BJ (cell line): ENCODE results near the gene BPI. TPM values are rescaled to one million over a fixed set of nuclear protein-coding genes. Genes with fewer than 3 reads are reported as not detected.

Experiments
- CTCF ChIA-PET: fragments of 350-600 bp; formaldehyde crosslinking; extraction: SDS; loops from one replicate; lab custom pipeline; 2021; ENCODE audit warnings: antibody characterized with exemption, inconsistent platforms; lab: Yijun Ruan, JAX
- POLR2A ChIA-PET: fragments of 300-600 bp; sonication (Branson Sonifier 250); formaldehyde crosslinking; extraction: SDS; loops from one replicate; lab custom pipeline; 2021; ENCODE audit warnings: antibody characterized with exemption; lab: Charles Lee
- DNase-seq: peaks from one replicate; pipeline ENCODE4 v3.0.0-alpha.2; 2011; ENCODE audit warnings: low read depth
- H3K27me3 ChIP-seq: 2 replicates; pipeline ENCODE4 v1.6.0; 2011; ENCODE audit warnings: low read length; ENCODE audit not compliant: control insufficient read depth, insufficient read depth
- H3K36me3 ChIP-seq: 2 replicates; pipeline ENCODE4 v1.5.1; 2011; ENCODE audit warnings: low read length; ENCODE audit not compliant: control insufficient read depth, insufficient read depth
- H3K4me3 ChIP-seq: 2 replicates; pipeline ENCODE4 v1.5.1; 2011; ENCODE audit warnings: low read depth, mild to moderate bottlenecking, control low read depth, low read length
- polyA plus RNA-seq: library from polyadenylated mRNA; depleted of rRNA; stranded (reverse); fragments of >200 nt; gene quantifications from 2 replicates; pipeline ENCODE4 v1.2.3, GENCODE V29; 2011
- TF ChIP-seq, protein P1 (sequence below): IDR thresholded peaks from 2 replicates; pipeline ENCODE4 v1.5.1; 2011; ENCODE audit warnings: low read depth, mild to moderate bottlenecking, control low read depth, inconsistent platforms, low read length, moderate library complexity; ENCODE audit not compliant: insufficient read depth

Gene BPI
- polyA plus RNA-seq, 1 experiment = 1.1 TPM

DNA sequence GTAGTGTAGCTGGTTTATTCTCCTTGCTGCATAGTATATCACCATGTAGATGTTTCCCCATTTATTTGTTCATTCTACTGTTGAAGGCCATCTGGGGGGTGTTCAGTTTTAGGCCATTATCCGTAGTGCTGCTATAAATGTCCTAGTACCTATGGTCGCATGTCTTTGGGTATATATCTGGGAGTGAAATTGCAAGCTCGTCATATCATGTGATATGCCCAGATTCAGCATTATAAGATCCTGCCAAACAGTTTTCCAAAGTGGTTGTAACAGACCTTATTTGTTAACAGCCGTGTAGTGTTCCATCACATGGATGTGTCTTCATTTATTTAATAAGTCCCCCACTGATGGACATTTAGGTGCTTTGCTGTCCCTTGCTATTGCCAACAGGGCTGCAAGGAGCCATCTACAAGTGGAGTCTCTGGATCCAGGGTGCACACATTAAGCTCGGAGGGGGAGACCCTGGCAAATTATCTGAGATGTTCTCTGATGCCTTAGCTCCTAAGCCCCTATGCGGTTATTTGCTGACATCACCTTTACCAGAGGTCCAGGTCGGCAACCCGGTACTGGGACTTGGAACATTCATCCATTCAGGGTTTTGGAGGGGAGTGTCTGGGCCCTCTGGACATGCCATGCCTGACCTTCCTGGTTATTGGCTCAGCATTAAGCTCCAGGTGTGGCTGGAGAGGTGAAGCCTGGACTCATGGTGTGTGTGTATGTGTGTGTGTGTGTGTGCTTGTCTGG, 59.2 kb downstream of the BPI start:
- no peaks in the 10 kb centered on the region for H3K36me3 ChIP-seq
- TF ChIP-seq, protein P1, sequence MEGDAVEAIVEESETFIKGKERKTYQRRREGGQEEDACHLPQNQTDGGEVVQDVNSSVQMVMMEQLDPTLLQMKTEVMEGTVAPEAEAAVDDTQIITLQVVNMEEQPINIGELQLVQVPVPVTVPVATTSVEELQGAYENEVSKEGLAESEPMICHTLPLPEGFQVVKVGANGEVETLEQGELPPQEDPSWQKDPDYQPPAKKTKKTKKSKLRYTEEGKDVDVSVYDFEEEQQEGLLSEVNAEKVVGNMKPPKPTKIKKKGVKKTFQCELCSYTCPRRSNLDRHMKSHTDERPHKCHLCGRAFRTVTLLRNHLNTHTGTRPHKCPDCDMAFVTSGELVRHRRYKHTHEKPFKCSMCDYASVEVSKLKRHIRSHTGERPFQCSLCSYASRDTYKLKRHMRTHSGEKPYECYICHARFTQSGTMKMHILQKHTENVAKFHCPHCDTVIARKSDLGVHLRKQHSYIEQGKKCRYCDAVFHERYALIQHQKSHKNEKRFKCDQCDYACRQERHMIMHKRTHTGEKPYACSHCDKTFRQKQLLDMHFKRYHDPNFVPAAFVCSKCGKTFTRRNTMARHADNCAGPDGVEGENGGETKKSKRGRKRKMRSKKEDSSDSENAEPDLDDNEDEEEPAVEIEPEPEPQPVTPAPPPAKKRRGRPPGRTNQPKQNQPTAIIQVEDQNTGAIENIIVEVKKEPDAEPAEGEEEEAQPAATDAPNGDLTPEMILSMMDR = no peak
- ChIA-PET POLR2A (no interaction called here), CTCF (interaction anchor here (0.8 kb wide), 1 partner anchor 142 kb away, joined by 3 read pairs; no protein-coding TSS in a partner anchor)
- H3K27me3 ChIP-seq = peaks cover 2% of the 10 kb centered on the region
- no peak for DNase-seq
- no peak overlapping the region for H3K4me3 ChIP-seq

DNA sequence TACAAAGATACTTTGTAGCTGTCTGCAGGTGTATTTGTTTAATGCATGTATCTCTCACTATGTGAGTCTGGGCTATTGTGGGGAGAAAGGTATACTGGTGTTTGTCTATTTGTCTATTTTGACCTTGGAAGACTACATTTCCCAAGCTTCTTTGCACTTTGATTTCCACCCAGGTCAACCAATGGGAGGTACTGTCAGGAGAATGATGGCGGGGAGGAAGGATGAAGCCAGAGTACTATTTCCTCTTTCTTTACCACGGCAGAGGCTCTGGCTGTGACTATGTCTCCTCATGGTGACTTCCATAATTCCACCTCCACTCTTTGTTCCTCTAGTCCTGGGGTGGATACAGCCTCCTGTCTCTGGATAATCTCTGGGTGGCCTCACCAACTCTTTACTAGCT, 65.4 kb downstream of the BPI start:
- H3K27me3 ChIP-seq = peaks cover 16% of the 10 kb centered on the region

DNA sequence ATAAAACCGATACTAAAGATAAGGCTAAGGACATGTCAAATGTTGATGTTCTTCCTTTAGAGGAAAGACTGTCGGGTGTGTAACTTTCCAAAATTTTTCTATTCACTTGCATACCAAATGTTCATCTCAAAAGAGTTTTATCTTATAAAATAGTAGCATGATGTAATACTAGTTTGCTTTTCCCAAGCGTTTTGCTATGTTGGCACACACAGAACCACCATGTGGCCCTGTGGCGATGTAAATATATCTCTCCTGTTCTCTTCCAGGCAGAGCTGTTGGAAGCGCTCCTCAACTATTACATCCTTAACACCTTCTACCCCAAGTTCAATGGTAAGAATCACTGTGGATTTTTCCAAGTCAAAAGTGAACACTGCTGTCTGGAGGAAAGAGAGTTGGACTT, 68.8 kb downstream of the BPI start:
- Histone ChIP-seq H3K36me3 (no peaks in the 10 kb centered on the region), H3K27me3 (peaks cover 23% of the 10 kb centered on the region), H3K4me3 (no peak overlapping the region)
- TF ChIP-seq, protein P1 = no peak
- ChIA-PET CTCF (interaction anchor here (1.2 to 2.8 kb wide), 3 partner anchors 16 to 46 kb away, joined by 3 to 9 read pairs (median 6); no protein-coding TSS in a partner anchor), POLR2A (no interaction called here)
- no peak for DNase-seq

More for the DNA sequence above, 65.4 kb downstream of the BPI start:
- H3K36me3 ChIP-seq = no peaks in the 10 kb centered on the region
- CTCF ChIA-PET = interaction anchor here (1.0 to 1.7 kb wide), 2 partner anchors 11 to 13 kb away, joined by 4 read pairs; no protein-coding TSS in a partner anchor
- POLR2A ChIA-PET = no interaction called here
- no peak for DNase-seq
- TF ChIP-seq, protein P1 = no peak
- no peak overlapping the region for H3K4me3 ChIP-seq

DNA sequence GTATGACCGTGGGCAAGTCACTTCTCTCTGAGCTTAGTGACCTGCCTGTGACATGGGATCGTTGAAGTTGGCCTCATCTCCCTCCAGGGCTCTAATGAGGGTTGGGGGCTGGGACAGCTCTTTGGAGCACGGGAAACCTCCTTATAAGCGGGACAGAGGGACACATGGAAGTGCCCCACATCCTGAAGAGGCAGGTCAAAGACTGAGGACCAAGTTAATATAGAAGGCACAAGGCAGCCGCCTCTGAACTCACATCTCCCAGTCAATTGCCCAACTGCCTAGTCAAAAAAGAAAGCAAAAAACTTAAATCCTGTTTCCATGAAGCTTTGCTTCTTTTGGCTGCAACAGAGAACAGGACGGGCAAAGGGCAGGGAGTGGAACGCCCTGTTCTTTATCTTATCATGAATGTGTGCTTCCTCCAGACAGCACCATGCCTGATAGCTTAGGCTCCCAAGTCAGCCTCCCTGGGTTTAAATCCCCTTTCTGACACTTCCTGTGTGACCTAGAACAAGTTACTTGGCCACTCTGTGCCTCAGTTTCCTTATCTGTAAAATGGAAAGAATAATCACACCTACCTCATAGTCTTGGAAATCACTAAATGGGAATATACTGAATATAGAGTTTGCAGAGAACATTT, 69.4 kb downstream of the BPI start:
- POLR2A ChIA-PET = no interaction called here
- Histone ChIP-seq H3K27me3 (peaks cover 23% of the 10 kb centered on the region), H3K36me3 (no peaks in the 10 kb centered on the region), H3K4me3 (no peak overlapping the region)
- no peak for DNase-seq
- TF ChIP-seq, protein P1 = no peak
- CTCF ChIA-PET = interaction anchor here (1.2 to 1.8 kb wide), 2 partner anchors 17 to 45 kb away, joined by 3 to 9 read pairs; no protein-coding TSS in a partner anchor

DNA sequence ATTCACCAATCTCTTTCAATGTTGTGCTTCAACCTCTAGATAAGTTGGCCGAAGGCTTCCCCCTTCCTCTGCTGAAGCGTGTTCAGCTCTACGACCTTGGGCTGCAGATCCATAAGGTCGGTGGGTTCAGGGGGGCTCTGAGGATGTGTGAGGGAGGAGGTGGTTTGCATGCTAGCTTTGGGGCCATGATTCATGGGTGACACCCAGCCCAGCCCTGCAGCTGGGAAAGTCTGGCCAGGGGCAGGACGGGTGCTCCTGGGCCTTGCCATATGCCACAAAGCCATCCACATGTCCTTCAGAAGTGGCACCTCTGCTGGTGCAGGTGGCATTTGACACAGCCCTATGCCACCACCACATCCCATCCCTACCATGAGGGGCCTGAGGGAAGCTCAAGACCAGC, 69.9 kb downstream of the BPI start:
- Histone ChIP-seq H3K27me3 (peaks cover 23% of the 10 kb centered on the region), H3K4me3 (no peak overlapping the region), H3K36me3 (no peaks in the 10 kb centered on the region)
- no peak for DNase-seq
- POLR2A ChIA-PET = no interaction called here
- CTCF ChIA-PET = interaction anchor here (0.8 to 1.8 kb wide), 2 partner anchors 17 to 18 kb away, joined by 3 to 9 read pairs; no protein-coding TSS in a partner anchor
- TF ChIP-seq, protein P1 = no peak
